GM20431 (cell line): ENCODE measurements around the gene NXF2B.
"Not testable (repeated sequence)": the region's sequence is repeated elsewhere in the genome, so short reads cannot be mapped to it uniquely, and the experiment has no call there.

Experiments
- in situ Hi-C: fragments of 300-500 bp; cut with MseI, MboI; formaldehyde crosslinking; loops from one replicate; pipeline ENCODE4 v1.15.0; 2020; ENCODE audit warnings: low sequenced_read_pairs; ENCODE audit not compliant: unreplicated experiment

Gene NXF2B, protein sequence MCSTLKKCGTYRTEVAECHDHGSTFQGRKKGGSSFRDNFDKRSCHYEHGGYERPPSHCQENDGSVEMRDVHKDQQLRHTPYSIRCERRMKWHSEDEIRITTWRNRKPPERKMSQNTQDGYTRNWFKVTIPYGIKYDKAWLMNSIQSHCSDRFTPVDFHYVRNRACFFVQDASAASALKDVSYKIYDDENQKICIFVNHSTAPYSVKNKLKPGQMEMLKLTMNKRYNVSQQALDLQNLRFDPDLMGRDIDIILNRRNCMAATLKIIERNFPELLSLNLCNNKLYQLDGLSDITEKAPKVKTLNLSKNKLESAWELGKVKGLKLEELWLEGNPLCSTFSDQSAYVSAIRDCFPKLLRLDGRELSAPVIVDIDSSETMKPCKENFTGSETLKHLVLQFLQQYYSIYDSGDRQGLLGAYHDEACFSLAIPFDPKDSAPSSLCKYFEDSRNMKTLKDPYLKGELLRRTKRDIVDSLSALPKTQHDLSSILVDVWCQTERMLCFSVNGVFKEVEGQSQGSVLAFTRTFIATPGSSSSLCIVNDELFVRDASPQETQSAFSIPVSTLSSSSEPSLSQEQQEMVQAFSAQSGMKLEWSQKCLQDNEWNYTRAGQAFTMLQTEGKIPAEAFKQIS

DNA sequence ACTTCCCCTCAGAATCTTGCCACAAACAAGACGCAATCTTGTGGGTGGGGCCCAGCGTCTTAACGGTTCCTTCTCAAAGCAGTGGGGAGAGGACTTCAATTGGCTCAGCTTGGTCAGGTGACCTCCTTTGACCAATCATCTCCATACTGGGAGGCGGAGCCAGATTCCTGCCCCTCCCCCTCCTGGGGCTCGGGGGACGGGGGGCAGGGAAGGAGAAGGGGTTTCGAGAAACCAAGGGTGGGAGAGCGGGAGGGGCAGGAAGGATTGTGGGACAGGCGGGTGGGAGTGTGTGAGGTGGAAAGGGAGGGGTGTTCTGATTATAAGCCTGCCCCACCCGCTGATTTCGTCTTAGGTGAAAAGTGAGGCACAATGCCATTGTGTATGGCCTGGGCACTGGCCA is at the start of gene NXF2B:
NXF2B (minus strand) TSS at position 101 of the 400 bp plus-strand sequence. CDS start 59,972 bp downstream, outside the sequence.
- in situ Hi-C loops = not testable (repeated sequence)

DNA sequence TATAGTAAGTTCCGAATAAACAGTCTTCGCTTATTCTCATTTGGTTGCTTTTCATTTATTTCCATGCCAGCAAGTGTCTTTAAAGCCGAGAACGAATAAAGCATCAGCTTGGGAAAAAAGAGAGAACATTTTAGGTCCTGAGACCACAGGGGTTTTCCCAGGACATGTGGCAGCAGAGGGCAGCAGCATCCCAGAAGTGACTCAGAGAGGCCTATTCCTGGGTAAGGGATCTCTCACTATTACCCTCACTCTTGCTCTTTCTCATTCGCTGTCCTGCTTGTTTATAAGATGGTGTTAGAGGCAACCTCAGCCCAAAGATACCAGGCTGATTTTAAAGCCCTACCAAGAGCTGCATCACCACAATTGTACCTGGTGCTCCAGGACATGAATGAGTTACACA is 39.0 kb upstream of the NXF2B start:
- in situ Hi-C loops = not testable (repeated sequence)

DNA sequence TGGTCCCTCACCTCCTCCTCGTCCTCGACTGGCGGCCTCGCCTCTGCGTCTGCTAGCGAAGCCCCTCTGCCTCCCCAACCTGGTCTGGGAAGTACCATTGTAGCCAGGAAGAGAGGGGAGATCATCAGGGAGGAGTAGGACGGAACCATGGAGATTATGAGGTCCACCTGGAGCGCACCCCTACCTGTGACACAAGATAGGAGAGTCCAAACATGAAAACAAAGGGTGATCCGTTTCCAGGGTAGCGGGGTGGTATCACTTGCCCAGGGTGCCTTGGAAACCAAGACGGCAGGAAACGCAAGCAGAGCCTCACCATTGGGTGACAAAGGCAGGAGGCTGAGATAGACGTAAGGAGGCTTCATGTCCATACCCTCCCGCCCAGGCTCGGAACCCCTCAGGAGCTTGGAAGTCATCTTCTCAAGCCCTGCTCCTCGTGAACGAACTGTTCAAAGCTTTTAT is 32.0 kb upstream of the NXF2B start, which contains the start of gene TCP11X2:
TCP11X2 (minus strand) TSS at position 51 of the 459 bp plus-strand sequence.
- in situ Hi-C loops = not testable (repeated sequence)

DNA sequence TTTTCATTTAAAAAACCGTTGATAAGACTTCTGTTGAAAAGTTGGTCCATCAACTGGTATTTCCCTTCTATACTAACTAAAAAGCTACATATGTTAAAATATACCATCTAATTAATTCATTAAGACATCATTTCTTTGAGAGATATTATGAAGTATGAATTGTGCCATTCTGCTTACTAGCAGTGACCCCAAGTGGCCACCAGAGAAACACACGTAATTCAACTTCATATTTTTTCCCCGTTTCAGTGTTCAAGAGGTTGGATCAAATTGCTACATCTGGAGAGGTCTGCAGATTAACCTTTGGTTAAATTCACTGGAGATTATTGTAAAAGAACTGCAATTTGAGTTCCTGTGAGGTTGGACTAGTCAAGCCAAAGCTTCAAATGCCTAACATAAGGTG is 30.4 kb upstream of the NXF2B start:
- in situ Hi-C loops = not testable (repeated sequence)

DNA sequence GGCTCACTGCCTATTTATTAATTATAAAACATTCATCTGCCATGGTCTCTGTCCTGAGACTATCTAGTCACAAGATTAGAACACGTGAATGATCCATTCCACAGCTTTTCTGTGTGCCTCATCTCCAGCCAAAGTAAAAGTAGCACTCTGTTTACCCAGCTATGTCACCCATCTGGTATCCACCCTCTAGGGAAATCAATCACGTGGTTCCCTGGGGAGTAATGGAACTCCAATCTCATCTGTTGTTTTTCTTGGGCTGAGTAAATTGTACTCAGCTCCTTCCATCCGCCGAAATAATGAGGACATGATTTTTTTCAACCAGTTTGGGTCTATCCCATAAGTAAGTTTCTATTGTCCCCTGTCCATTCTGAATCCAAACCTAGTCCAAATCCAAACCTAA is 18.8 kb upstream of the NXF2B start:
- in situ Hi-C loops = not testable (repeated sequence)

DNA sequence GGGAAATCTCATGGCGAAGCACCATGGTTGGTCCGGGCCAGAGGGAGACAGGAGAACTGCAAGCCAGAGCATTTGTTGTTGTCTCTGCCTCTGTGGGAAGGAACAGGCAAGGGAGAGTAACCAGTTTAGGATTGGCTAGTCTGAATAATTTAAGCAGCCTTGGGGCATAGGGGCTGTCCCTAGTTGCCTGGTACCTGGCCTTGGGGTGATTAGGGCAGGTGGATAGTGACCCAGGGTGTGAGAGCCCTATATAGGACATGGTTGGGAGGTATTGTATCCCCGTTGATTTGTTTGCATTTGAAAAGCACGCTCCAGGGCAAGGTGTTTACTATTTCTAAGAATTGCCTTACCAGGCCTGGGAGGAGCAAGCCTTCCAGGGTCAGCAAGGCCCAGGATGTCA is 25.3 kb downstream of the NXF2B start:
- in situ Hi-C loops = not testable (repeated sequence)

DNA sequence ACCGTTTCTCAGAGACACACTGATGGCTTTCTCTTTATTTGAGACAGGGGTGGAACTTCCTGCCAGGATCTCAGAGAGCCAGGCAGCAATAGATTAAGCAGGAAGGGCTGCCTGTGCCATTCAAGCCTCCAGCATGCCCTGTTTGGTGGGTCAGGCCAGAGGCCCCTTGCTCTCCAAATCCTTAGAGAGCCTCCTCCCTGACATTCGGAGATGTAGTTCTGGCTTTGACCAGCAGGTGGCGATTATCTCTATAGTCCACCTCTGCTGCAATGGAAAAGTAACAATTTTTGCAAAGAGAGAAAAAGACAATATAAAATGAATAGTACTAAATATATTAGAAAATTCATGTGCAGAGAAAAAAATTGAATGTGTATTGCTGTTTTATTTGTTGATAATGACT is 93.9 kb downstream of the NXF2B start:
- in situ Hi-C loops = no loop called here

DNA sequence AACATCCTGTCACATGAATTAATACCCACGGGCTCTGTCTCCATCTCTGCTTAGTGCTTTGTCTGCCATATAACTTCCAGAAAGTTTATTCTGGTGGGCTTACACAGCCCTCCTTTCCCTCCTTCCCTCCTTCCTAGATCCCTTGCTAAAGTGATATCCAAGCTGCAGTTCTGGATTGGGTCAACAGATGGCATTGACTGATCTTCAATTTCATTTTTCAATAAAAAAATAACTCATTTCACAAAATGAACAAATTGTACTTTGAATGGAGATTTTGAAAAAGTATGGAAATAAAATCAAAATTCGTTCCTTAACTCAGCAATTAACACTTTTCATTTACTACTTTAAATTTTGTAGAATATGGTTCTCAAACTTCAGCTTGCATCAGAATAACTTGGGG is 97.9 kb downstream of the NXF2B start:
- in situ Hi-C loops = no loop called here

DNA sequence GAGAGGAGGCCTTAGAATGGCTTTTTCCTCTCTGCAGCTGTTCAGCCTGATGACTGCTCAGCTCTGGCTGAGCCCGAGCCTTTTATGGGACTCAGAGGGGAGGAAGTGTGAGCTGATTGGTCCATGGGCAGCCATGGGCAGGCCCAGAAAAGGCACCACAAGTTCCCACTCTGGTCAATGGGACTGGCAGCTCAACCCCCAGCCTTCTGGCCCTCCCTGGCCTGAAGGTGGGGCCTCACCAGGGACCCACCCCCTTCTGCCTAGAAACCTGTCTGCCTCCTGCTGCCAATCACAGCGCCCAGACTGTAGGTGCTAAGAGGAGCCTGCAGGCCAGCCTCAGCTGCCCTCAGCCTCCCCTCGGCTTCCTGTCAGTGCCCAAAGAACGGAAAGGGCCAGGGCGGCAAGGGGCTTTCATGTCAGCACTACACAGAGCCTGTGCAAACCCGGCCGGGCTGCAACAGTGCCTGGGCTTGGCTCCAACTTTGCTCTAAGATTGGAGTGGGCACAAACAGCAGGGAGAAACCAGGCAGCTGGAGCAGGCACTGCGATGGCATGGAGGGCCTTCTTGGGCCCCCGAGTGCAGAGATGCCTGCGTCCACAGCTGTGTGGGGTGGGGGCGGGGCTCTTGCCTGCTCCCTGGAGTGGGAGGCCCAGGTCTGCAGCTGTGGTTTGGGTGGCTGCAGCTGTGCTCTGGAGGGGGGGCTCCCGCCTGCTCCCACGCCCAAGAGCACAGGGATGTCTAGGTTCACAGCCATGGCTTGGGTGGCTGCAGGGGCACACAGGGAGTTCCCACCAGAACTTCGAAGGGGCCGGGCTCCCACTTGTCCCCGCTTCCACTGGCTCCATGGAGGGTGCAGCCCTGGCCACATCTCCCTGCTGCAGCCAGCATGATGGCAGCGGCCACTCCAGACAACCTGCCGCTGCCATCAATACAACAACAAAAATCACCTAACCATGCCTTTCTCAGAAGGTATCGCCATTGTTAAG is 100.2 kb downstream of the NXF2B start:
- in situ Hi-C loops = no loop called here

DNA sequence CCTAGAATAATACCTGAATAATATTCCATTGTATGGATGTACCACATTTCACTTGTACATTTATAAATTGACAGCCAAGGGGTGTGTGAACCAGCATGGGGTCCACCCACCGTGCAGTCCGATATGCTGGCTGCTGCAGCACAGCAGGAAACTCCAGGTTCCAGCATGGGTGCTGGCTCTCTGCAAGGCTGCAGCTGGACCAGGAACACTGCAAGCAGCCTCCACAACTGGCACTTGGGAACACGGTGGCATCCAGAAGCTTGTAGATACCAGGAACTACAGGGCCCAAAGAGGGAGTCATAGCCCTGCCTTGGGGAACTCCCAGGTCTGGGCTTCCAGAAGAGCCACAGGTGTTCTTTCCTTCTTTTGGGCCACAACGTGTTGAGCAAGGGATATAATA is 101.6 kb downstream of the NXF2B start:
- in situ Hi-C loops = no loop called here
